Neuronal stem cell (in vitro differentiated cells): Measurements from ENCODE around the gene HSPA14.

ENCODE experiments used
- DNase-seq: peaks from one replicate; pipeline ENCODE4 v3.0.0-alpha.2; 2013; ENCODE audit warnings: low spot score
- H2AFZ ChIP-seq: one replicate; pipeline ENCODE4 v1.6.1; 2013; ENCODE audit warnings: mild to moderate bottlenecking, low read length, inconsistent platforms
- H2AK5ac ChIP-seq: 2 replicates; pipeline ENCODE4 v1.6.1; 2013; ENCODE audit warnings: low read depth, mild to moderate bottlenecking, inconsistent platforms, low read length, moderate library complexity, mixed read lengths
- H2BK120ac ChIP-seq: 2 replicates; pipeline ENCODE4 v1.6.1; 2013; ENCODE audit warnings: low read depth, mild to moderate bottlenecking, inconsistent platforms, low read length, moderate library complexity, mixed read lengths
- H2BK12ac ChIP-seq: one replicate; pipeline ENCODE4 v1.6.1; 2013; ENCODE audit warnings: low read length, inconsistent platforms
- H2BK15ac ChIP-seq: 2 replicates; pipeline ENCODE4 v1.6.1; 2013; ENCODE audit warnings: mild to moderate bottlenecking, low read length, inconsistent platforms, mixed read lengths
- H2BK5ac ChIP-seq: one replicate; pipeline ENCODE4 v1.6.1; 2013; ENCODE audit warnings: inconsistent platforms, mild to moderate bottlenecking, low read length, moderate library complexity
- H3K14ac ChIP-seq: one replicate; pipeline ENCODE4 v1.6.1; 2013; ENCODE audit warnings: low read length, inconsistent platforms
- H3K18ac ChIP-seq: 2 replicates; pipeline ENCODE4 v1.6.1; 2013; ENCODE audit warnings: low read length, inconsistent platforms
- H3K23ac ChIP-seq: 2 replicates; pipeline ENCODE4 v1.6.1; 2013; ENCODE audit warnings: low read depth, mild to moderate bottlenecking, mixed read lengths, low read length, inconsistent platforms; ENCODE audit not compliant: poor library complexity
- H3K27ac ChIP-seq: replicated peaks from 3 replicates; pipeline ENCODE4 v1.5.1; 2013; ENCODE audit warnings: low read length, inconsistent platforms
- H3K27me3 ChIP-seq, 3 experiments: 2 replicates each; pipeline ENCODE4 v1.6.1; 2013; ENCODE audit warnings: low read length in 3 of 3, mild to moderate bottlenecking in 2 of 3, inconsistent platforms in 1 of 3, low read depth in 1 of 3, mixed read lengths in 1 of 3, moderate library complexity in 1 of 3; ENCODE audit not compliant: control insufficient read depth in 3 of 3, insufficient read depth in 3 of 3
- H3K36me3 ChIP-seq, 2 donors: replicated peaks in 1 of 2; 2 replicates each; pipeline ENCODE4 v1.6.1; 2013; ENCODE audit warnings: low read length in 2 of 2; ENCODE audit not compliant: control insufficient read depth in 2 of 2, insufficient read depth in 2 of 2
- H3K4ac ChIP-seq: 2 replicates; pipeline ENCODE4 v1.6.1; 2013; ENCODE audit warnings: inconsistent platforms, mild to moderate bottlenecking, low read length, moderate library complexity
- H3K4me1 ChIP-seq, 2 donors: 1 replicate in 1 of 2; 2 replicates in 1 of 2; pipeline ENCODE4 v1.6.1; 2013; ENCODE audit warnings: low read length in 2 of 2, low read depth in 1 of 2; ENCODE audit not compliant: control insufficient read depth in 2 of 2, insufficient read depth in 1 of 2
- H3K4me2 ChIP-seq: one replicate; pipeline ENCODE4 v1.6.1; 2013; ENCODE audit warnings: mild to moderate bottlenecking, low read length, inconsistent platforms; ENCODE audit not compliant: insufficient read depth, poor library complexity, severe bottlenecking
- H3K4me3 ChIP-seq, 2 donors: 2 replicates each; pipeline ENCODE4 v1.5.1; 2013; ENCODE audit warnings: low read length in 2 of 2, mild to moderate bottlenecking in 2 of 2, inconsistent platforms in 1 of 2, moderate library complexity in 1 of 2
- H3K79me1 ChIP-seq: one replicate; pipeline ENCODE4 v1.6.1; 2013; ENCODE audit warnings: low read depth, mild to moderate bottlenecking, inconsistent platforms, low read length, moderate library complexity
- H3K9ac ChIP-seq: one replicate; pipeline ENCODE4 v1.6.1; 2013; ENCODE audit warnings: mild to moderate bottlenecking, low read depth, low read length, inconsistent platforms; ENCODE audit not compliant: poor library complexity
- H3K9me3 ChIP-seq, 2 donors: replicated peaks in 1 of 2; 2 replicates each; pipeline versions ENCODE3 to v1.6.1; 2013; ENCODE audit warnings: low read length in 2 of 2, mild to moderate bottlenecking in 2 of 2, inconsistent platforms in 1 of 2, low read depth in 1 of 2, mixed read lengths in 1 of 2, moderate library complexity in 1 of 2; ENCODE audit not compliant: control insufficient read depth in 2 of 2, insufficient read depth in 1 of 2
- H4K8ac ChIP-seq: one replicate; pipeline ENCODE4 v1.6.1; 2013; ENCODE audit warnings: low read depth, mild to moderate bottlenecking, inconsistent platforms, low read length, moderate library complexity
- H4K91ac ChIP-seq: one replicate; pipeline ENCODE4 v1.6.1; 2013; ENCODE audit warnings: low read length, low read depth, mild to moderate bottlenecking, inconsistent platforms; ENCODE audit not compliant: poor library complexity
- WGBS, 2 donors: extraction: QIAGEN DNeasy Blood & Tissue Kit; methylation state at CpG; one replicate each; pipeline ENCODE4 v1.1.7; 2013; ENCODE audit warnings: missing lambda C conversion rate in 2 of 2, mixed read lengths in 1 of 2; ENCODE audit not compliant: insufficient read length in 2 of 2, insufficient replicate concordance in 1 of 2; ENCODE audit errors: extremely low coverage in 2 of 2; 5-methylcytosine and 5-hydroxymethylcytosine counted together

HSPA14 gene

DNA sequence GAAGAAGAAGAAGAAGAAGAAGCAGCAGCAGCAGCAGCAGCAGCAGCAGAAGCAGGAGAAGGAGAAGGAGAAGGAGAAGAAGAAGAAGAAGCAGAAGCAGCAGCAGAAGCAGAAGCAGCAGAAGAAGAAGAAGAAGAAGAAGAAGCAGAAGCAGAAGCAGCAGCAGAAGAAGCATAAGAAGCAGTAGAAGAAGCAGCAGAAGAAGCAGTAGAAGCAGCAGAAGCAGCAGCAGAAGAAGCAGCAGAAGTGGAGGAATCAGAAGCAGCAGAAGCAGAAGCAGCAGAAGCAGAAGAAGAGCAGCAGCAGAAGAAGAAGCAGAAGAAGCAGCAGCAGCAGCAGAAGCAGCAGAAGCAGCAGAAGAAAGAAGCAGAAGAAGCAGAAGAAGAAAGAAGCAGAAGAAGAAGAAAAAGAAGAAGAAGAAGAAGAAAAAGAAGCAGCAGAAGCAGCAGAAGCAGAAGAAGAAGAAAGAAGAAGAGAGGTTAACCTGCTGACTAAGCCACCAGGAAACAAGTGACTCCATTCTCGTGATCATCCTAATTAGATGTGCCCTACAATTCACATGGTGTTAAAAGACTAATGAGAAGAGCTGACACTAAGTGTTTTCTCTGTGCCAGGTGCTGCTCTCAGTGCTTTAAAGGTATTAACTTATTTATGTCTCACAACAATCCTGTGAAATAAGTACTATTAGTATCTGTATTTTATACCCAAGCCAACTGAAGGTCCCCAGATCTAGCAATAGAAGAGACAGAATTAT is 11.9 kb upstream of the HSPA14 start:
- no peaks in the 10 kb centered on the region for H3K79me1 ChIP-seq
- H3K36me3 ChIP-seq, result no peaks in the 10 kb centered on the region
- H2BK15ac ChIP-seq, result no peak overlapping the region
- no peaks in the 10 kb centered on the region for H3K4me1 ChIP-seq
- no peak overlapping the region for H2BK120ac ChIP-seq
- no peaks in the 10 kb centered on the region for H3K9me3 ChIP-seq
- no peak overlapping the region for H3K14ac ChIP-seq
- no peak overlapping the region for H3K4me3 ChIP-seq
- H2AFZ ChIP-seq, result no peak overlapping the region
- no peak overlapping the region for H3K18ac ChIP-seq
- H4K8ac ChIP-seq, result no peak overlapping the region
- no peak overlapping the region for H3K4ac ChIP-seq
- no peak overlapping the region for H3K4me2 ChIP-seq
- H2BK12ac ChIP-seq, result no peak overlapping the region
- no peak overlapping the region for H2BK5ac ChIP-seq
- H3K27me3 ChIP-seq, result peaks cover 0 to 2% (median 0%) of the 10 kb centered on the region in 3 experiments
- no peak overlapping the region for H4K91ac ChIP-seq
- H3K27ac ChIP-seq, result no peak overlapping the region
- H2AK5ac ChIP-seq, result no peak overlapping the region
- H3K23ac ChIP-seq, result no peak overlapping the region
- no peak overlapping the region for H3K9ac ChIP-seq
- no peak for DNase-seq
- no CpG with 5 or more reads among the region's 1 CpG for WGBS, 2 donors

DNA sequence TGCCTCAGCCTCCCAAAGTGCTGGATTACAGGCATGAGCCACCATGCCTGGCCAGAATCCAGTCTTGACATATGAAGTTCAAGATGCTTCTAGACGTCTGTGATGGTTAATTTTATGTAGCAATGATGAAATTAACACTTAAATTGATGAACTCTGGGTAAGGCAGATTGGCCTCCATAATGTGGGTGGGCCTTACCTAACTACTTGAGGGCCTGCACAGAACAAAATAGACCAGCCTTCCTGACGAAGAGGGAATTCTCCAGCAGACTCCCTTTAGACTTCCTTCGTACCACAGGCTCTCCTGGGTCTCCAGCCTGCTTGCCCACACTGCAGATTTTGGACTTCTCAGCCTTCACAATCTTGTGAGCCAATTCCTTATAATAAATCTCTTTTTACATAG is 5.0 kb upstream of the HSPA14 start:
- peaks cover 0 to 3% of the 10 kb centered on the region in 2 donors for H3K4me1 ChIP-seq
- no CpG with 5 or more reads among the region's 3 CpGs for WGBS, 2 donors
- H3K23ac ChIP-seq, result no peak overlapping the region

GRCh38 chr10:14836208-14836607 is 1.9 kb upstream of the HSPA14 start:
- no peak overlapping the region for H2AK5ac ChIP-seq
- no peak overlapping the region for H2BK15ac ChIP-seq
- H2AFZ ChIP-seq, result no peak overlapping the region
- no peak overlapping the region for H3K4ac ChIP-seq
- no peak overlapping the region for H3K27ac ChIP-seq
- H3K4me1 ChIP-seq, result peaks cover 3 to 4% of the 10 kb centered on the region in 2 donors
- H3K14ac ChIP-seq, result no peak overlapping the region
- H3K23ac ChIP-seq, result no peak overlapping the region
- no peaks in the 10 kb centered on the region for H3K9me3 ChIP-seq
- H2BK120ac ChIP-seq, result no peak overlapping the region
- H3K9ac ChIP-seq, result no peak overlapping the region
- H3K79me1 ChIP-seq, result peaks cover 4% of the 10 kb centered on the region
- no peak overlapping the region for H3K18ac ChIP-seq
- no peak overlapping the region for H4K91ac ChIP-seq
- no peak overlapping the region for H3K4me2 ChIP-seq
- no peak overlapping the region for H2BK12ac ChIP-seq
- H3K4me3 ChIP-seq, result no peak overlapping the region
- peaks cover 3 to 17% of the 10 kb centered on the region in 2 donors for H3K36me3 ChIP-seq
- H4K8ac ChIP-seq, result no peak overlapping the region
- H2BK5ac ChIP-seq, result no peak overlapping the region
- no CpG with 5 or more reads among the region's 2 CpGs for WGBS, 2 donors
- no peak for DNase-seq
- no peaks in the 10 kb centered on the region for H3K27me3 ChIP-seq

More for the DNA sequence above, 5.0 kb upstream of the HSPA14 start:
- DNase-seq, result no peak
- no peak overlapping the region for H3K27ac ChIP-seq
- H3K27me3 ChIP-seq, result no peaks in the 10 kb centered on the region
- H3K4me3 ChIP-seq, result no peak overlapping the region
- H3K18ac ChIP-seq, result no peak overlapping the region
- H4K91ac ChIP-seq, result no peak overlapping the region
- H2BK120ac ChIP-seq, result no peak overlapping the region
- no peak overlapping the region for H2AK5ac ChIP-seq
- no peak overlapping the region for H3K9ac ChIP-seq
- no peaks in the 10 kb centered on the region for H3K9me3 ChIP-seq
- no peaks in the 10 kb centered on the region for H3K79me1 ChIP-seq
- no peak overlapping the region for H2BK12ac ChIP-seq
- H3K4ac ChIP-seq, result no peak overlapping the region
- H2BK15ac ChIP-seq, result no peak overlapping the region
- no peak overlapping the region for H4K8ac ChIP-seq
- H3K14ac ChIP-seq, result no peak overlapping the region
- H3K4me2 ChIP-seq, result no peak overlapping the region
- peaks cover 0 to 3% of the 10 kb centered on the region in 2 donors for H3K36me3 ChIP-seq
- H2AFZ ChIP-seq, result no peak overlapping the region
- H2BK5ac ChIP-seq, result no peak overlapping the region

DNA sequence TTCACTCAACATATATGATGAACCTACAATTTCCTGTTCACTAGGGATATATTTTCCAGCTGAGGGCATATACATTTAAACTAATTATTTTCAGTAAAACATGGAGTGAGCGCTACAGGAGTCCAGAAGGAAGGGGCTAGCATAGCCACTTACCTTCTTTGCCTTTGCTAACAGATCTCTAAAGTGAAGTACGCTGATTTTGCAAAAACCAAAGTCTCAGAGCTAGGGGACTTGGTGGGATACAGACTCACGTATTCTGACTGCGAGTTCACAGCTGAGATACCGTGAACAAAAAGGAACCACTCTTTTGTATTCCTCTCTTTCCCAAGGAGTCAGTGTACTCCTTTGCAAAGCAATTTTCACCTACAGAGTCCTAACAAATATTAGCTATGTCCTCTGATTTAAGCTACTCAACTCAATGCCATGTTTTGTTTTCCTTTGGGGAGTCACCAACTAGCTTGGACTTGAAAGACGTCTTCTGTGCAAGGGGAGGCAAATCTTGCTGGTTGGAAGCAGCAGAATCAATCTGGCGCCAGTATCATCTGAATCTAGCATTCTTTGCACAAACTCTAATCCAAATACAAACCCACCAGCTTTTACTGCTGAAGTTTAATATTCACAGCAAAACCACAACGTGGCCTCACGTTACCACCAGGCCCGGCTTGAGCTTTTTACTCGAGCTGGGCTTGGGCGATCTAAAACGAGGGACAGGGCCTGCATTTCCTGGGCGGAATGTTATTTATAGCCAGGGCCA is 926 bp upstream of the HSPA14 start:
- H3K9ac ChIP-seq, result no peak overlapping the region
- H2BK12ac ChIP-seq, result no peak overlapping the region
- no peaks in the 10 kb centered on the region for H3K9me3 ChIP-seq
- H3K18ac ChIP-seq, result peak overlapping the region; percentile 85
- no peak overlapping the region for H2BK120ac ChIP-seq
- no peak overlapping the region for H4K8ac ChIP-seq
- H3K14ac ChIP-seq, result no peak overlapping the region
- peaks cover 3 to 4% of the 10 kb centered on the region in 2 donors for H3K4me1 ChIP-seq
- H3K36me3 ChIP-seq, result peaks cover 12 to 26% of the 10 kb centered on the region in 2 donors
- peak overlapping the region; percentile 84 for H3K27ac ChIP-seq
- peaks cover 7% of the 10 kb centered on the region for H3K79me1 ChIP-seq
- no peak overlapping the region for H2AK5ac ChIP-seq
- peak; percentile 15 for DNase-seq
- H2BK5ac ChIP-seq, result no peak overlapping the region
- no peaks in the 10 kb centered on the region for H3K27me3 ChIP-seq
- no peak overlapping the region for H3K4ac ChIP-seq
- H2AFZ ChIP-seq, result peak overlapping the region; percentile 87
- peak overlapping the region; percentile 83 to 91 for H3K4me3 ChIP-seq
- no peak overlapping the region for H4K91ac ChIP-seq
- H3K4me2 ChIP-seq, result peak overlapping the region; percentile 49
- no peak overlapping the region for H2BK15ac ChIP-seq
- WGBS, 2 donors, result no CpG with 5 or more reads among the region's 14 CpGs
- peak overlapping the region; percentile 10 for H3K23ac ChIP-seq
